HG03439 (cell line): ENCODE results near the gene RAB3B.
"Not testable (repeated sequence)": the region's sequence is repeated elsewhere in the genome, so short reads cannot be mapped to it uniquely, and the experiment has no call there.

Experiments
- ATAC-seq: cut with Tn5 transposase; IDR thresholded peaks from one replicate; pipeline ENCODE4 v1.9.1; 2021; ENCODE audit warnings: mild to moderate bottlenecking, moderate library complexity; ENCODE audit not compliant: unreplicated experiment

Gene RAB3B

GRCh38 chr1:51989582-51990477, 670 bp downstream of the RAB3B start:
- ATAC-seq: no peak

DNA sequence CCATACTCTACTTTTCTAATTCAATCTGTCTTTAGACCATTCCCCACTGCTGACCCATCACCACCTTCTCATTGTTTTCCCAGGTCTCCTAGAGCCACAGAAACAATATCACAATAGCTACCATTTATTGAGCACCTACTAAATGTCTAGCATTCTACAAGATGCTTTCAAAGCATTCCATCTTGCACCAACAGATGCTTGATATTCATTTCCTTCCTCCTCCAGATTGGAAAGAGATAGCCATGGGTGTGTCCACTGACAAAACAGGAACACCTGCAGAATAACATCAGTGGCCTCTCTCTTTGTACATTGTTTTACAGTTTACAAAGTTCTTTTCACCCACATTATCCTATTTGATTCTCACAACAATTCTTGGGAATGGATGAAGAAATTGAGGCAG, 2.2 kb downstream of the RAB3B start:
- no peak for ATAC-seq

GRCh38 chr1:51986718-51987117, 3.8 kb downstream of the RAB3B start:
- ATAC-seq: no peak

- no peak for ATAC-seq
Observed at GRCh38 chr1:51982161-51982560, 8.3 kb downstream of the RAB3B start.

DNA sequence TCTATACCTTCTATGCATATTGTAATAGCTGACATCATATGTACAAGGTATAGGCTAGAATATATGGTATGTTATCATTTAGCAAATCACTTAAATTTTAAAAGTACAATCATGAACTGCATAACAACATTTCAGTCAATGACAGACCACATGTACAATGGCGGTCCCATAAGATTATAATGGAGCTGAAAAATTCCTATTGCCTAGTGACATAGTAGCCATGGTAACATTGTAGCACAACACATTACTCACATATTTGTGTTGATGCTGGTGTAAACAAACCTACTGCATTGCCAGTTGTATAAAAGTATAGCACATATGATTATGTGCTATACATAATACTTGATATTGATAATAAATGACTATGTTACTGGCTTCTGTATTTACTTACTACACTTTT, 8.9 kb downstream of the RAB3B start:
- ATAC-seq: no peak

DNA sequence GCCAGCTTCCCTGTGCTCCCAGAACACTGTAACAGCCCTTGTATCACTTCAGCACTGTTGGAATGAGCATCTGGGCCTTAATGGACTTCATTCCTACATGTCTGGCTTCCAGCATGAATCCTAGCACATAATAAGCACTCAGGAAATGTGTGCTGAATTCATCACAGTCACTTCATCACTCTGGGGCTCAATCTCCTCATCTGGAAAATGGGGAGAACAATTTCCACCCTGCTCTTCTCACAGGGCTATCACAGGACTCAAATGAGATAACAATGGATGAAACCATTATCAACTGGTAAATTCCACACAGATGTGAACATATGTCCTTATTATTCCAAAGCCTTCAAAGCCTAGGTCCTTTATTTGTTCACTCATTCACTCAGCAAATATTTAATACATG, 12.4 kb downstream of the RAB3B start:
- no peak for ATAC-seq

- no peak for ATAC-seq
Observed at GRCh38 chr1:51976846-51977602, 13.5 kb downstream of the RAB3B start.

GRCh38 chr1:51973587-51974474, 16.7 kb downstream of the RAB3B start:
- no peak for ATAC-seq

DNA sequence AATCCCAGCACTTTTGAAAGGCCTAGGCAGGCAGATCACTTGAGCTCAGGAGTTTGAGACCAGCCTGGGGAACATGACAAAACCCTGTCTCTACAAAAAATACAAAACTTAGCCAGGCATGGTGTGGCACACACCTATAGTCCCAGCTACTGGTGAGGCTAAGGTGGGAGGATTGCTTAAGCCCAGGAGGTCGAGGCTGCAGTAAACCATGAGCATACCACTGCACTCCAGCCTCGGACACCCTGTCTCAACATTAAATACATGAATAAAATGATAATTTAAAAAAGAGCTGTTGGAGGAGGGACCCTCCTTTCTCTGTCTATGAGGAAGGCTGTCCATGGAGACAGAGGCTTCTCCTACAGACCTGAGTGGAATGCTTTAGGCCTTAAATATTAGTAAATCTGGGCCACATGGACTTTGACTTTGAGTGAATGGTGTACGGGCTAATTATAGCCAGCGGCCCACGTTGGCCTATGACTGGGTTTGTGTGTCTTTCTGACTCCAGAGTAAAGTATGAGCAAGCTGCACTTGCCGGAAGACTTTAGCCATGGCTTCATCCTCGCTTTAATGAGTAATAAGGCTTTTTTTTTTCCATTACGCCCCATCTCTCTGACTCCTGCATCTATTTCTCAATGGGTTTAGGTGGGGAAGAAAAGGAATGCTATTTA, 21.3 kb downstream of the RAB3B start:
- ATAC-seq: no peak

GRCh38 chr1:51968632-51969031, 21.9 kb downstream of the RAB3B start:
- no peak for ATAC-seq

DNA sequence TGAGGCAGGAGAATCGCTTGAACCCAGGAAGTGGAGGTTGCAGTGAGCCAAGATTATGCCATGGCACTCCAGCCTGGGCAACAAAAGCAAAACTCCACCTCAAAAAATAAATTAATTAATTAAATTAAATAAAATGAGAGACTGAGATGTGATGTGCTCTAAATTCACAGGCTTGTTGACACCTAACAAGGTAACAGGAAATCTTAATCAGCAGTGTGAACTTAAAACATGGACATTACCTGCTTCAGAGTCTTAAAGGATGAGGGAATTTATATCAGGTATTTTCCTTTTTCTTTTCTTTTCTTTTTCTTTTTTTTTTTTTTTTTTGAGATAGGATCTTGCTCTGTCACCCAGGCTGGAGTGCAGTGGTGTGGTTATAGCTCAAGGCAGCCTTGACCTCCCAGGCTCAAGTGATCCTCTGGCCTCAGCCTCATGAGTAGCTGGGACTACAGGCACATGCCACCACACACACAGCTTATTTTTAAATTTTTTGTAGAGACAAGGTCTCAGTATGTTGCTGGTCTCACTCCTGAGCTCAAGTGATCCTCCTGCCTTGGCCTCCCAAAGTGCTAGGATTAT, 23.2 kb downstream of the RAB3B start:
- ATAC-seq: not testable (repeated sequence)

DNA sequence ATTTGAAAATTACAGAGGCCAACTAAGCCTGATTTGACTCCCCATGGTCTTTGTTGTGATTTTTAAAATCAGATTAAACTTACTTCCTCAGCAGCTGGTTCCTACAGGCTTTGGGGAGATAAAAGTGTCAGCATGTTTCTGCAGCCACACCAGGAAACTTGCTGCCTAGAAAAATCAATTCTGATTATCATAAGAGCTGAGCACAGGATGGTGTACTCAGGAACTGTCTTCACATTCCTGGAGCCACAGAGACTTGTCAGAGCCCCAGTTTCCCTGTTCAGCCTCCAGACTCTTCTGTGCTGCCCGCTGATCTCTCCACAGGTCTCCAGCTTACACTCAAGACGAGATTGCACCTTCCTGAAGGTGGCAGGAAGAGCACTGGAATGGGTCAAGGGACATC, 23.9 kb downstream of the RAB3B start:
- no peak for ATAC-seq

GRCh38 chr1:51964309-51964696, 26.2 kb downstream of the RAB3B start:
- no peak for ATAC-seq

GRCh38 chr1:51963592-51964308, 26.8 kb downstream of the RAB3B start:
- ATAC-seq: no peak

- no peak for ATAC-seq
Observed at GRCh38 chr1:51962486-51963356, 27.8 kb downstream of the RAB3B start.

- no peak for ATAC-seq
Observed at GRCh38 chr1:51961954-51962353, 28.5 kb downstream of the RAB3B start.

DNA sequence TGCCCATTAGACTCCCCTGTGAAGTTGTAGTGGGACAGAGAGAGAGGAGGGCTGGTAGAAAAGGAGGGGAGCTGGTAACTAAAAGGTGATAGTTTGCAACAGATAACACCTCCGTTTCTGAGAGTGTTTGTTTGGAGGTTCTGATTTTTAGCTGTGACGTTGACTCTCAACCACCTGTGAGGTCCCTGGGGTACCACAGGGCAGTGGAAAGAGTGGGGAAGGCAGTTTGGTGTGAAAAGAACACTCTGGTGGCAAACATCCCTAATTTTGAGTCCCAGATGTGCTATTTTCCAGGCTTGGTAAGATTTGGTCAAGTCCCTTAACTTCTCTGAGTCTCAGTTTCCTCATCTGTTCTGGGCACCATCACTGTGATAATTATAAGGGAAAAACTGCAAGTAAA, 29.3 kb downstream of the RAB3B start:
- no peak for ATAC-seq

GRCh38 chr1:51960262-51960661, 30.2 kb downstream of the RAB3B start:
- no peak for ATAC-seq

DNA sequence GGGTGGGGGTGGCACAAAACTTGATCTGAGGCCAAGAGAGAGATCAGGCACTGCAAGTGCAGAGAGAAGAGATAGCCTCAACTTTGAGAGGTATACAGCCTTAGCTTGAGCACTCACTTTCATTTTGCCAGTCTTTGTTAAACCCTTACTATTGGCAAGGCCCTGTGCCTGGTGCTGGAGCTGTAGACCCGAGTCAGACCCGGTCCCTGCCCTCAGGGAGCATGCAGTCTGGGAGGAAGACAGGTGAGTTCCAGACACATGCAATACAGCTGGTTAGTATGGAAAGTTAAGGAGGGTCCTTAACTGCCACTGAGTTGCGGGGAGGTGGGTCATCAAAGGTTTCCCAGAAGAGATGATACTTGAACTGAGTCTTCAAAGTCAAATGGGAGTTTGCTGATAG, 31.7 kb downstream of the RAB3B start:
- no peak for ATAC-seq
